ENCODE data around the gene SH3BGR. TPM values are rescaled to one million over a fixed set of nuclear protein-coding genes. Genes with fewer than 3 reads are reported as not detected.
"Not testable (repeated sequence)": the region's sequence is repeated elsewhere in the genome, so short reads cannot be mapped to it uniquely, and the experiment has no call there.

Gene SH3BGR
- 0.33 and 1.2 TPM in 2 replicates for total RNA-seq

- no peaks in the 10 kb centered on the region for H3K4me1 Mint-ChIP-seq
- TF ChIP-seq, protein P1, sequence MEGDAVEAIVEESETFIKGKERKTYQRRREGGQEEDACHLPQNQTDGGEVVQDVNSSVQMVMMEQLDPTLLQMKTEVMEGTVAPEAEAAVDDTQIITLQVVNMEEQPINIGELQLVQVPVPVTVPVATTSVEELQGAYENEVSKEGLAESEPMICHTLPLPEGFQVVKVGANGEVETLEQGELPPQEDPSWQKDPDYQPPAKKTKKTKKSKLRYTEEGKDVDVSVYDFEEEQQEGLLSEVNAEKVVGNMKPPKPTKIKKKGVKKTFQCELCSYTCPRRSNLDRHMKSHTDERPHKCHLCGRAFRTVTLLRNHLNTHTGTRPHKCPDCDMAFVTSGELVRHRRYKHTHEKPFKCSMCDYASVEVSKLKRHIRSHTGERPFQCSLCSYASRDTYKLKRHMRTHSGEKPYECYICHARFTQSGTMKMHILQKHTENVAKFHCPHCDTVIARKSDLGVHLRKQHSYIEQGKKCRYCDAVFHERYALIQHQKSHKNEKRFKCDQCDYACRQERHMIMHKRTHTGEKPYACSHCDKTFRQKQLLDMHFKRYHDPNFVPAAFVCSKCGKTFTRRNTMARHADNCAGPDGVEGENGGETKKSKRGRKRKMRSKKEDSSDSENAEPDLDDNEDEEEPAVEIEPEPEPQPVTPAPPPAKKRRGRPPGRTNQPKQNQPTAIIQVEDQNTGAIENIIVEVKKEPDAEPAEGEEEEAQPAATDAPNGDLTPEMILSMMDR (IDR thresholded peaks at IDR 0.05) = no peak
- no peak for DNase-seq
- ATAC-seq (ENCODE audit: low read depth) = no peak
- no peak within 1 kb of the TSS for H3K27ac Mint-ChIP-seq
- no peak within 1 kb of the TSS for H3K4me3 Mint-ChIP-seq
- H3K36me3 Mint-ChIP-seq (ENCODE audit: low read depth) = no peaks in the 10 kb centered on the region
- H3K9me3 Mint-ChIP-seq = no peaks in the 10 kb centered on the region
- CTCF ChIA-PET = no interaction called here
- H3K27me3 Mint-ChIP-seq = peaks cover 8% of the 10 kb centered on the region
- POLR2A ChIA-PET = no interaction called here
- intact Hi-C loops (cut with micrococcal nuclease) = no loop called here
These were observed at the start of gene SH3BGR for GRCh38 chr21:39451332-39452206. Gene SH3BGR (plus strand): TSS chr21:39451970. CDS start chr21:39452097, 127 bp downstream.

DNA sequence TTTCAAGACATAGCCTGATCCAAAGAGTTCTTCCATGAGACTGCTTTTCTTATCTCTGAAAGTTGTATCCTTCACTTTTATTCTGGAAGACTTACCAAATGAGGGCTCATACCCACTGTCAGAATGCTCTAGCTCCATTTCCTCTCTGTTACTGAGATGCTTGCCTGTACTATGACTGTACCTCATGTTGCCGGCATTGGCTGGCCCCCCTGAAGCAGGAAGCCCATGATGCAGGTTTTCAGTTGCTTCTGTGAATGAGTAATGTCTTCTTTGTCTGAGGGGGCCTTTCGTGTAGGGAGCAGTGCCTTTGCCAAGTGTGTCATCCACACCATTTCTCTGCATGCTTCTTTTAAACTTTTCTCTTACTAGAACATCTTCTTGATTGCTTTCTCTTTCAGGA, 45.7 kb upstream of the SH3BGR start:
- no peaks in the 10 kb centered on the region for H3K27me3 Mint-ChIP-seq
- DNase-seq (no peak), ATAC-seq (ENCODE audit: low read depth) (no peak)
- ChIA-PET CTCF (no interaction called here), POLR2A (no interaction called here)
- H3K36me3 Mint-ChIP-seq (ENCODE audit: low read depth) = peaks cover 21% of the 10 kb centered on the region
- TF ChIP-seq, protein P1 (IDR thresholded peaks at IDR 0.05) = no peak
- no peak overlapping the region for H3K27ac Mint-ChIP-seq
- intact Hi-C loops (cut with micrococcal nuclease) = no loop called here
- H3K4me3 Mint-ChIP-seq = no peak overlapping the region
- peaks cover 6% of the 10 kb centered on the region for H3K9me3 Mint-ChIP-seq
- no peaks in the 10 kb centered on the region for H3K4me1 Mint-ChIP-seq

GRCh38 chr21:39419204-39419603, 32.6 kb upstream of the SH3BGR start:
- POLR2A ChIA-PET, H3K27ac Mint-ChIP-seq: not testable (repeated sequence)

GRCh38 chr21:39422527-39423241, 29.1 kb upstream of the SH3BGR start:
- no peak for ATAC-seq (ENCODE audit: low read depth)
- H3K27ac Mint-ChIP-seq = no peak overlapping the region
- no peaks in the 10 kb centered on the region for H3K36me3 Mint-ChIP-seq (ENCODE audit: low read depth)
- no peaks in the 10 kb centered on the region for H3K4me1 Mint-ChIP-seq
- intact Hi-C loops (cut with micrococcal nuclease) = no loop called here
- H3K27me3 Mint-ChIP-seq = no peaks in the 10 kb centered on the region
- no peak overlapping the region for H3K4me3 Mint-ChIP-seq
- no peaks in the 10 kb centered on the region for H3K9me3 Mint-ChIP-seq
- no peak for DNase-seq
- POLR2A ChIA-PET = no interaction called here
- CTCF ChIA-PET = no interaction called here
- TF ChIP-seq, protein P1 (IDR thresholded peaks at IDR 0.05) = no peak

More at GRCh38 chr21:39419204-39419603, 32.6 kb upstream of the SH3BGR start:
- H3K4me1 Mint-ChIP-seq; intact Hi-C loops (cut with micrococcal nuclease); H3K9me3 Mint-ChIP-seq; DNase-seq; H3K36me3 Mint-ChIP-seq (ENCODE audit: low read depth); H3K4me3 Mint-ChIP-seq; ATAC-seq (ENCODE audit: low read depth); H3K27me3 Mint-ChIP-seq: not testable (repeated sequence)
- CTCF ChIA-PET = interaction anchor here (0.6 kb wide), 1 partner anchor 920 kb away, joined by 3 read pairs; no protein-coding TSS in a partner anchor

- ChIA-PET CTCF (interaction anchor here (1.1 kb wide), 1 partner anchor 12 kb away, joined by 3 read pairs; no protein-coding TSS in a partner anchor), POLR2A (no interaction called here)
- Mint-ChIP-seq H3K27ac (no peak overlapping the region), H3K27me3 (peaks cover 9% of the 10 kb centered on the region), H3K4me3 (no peak overlapping the region), H3K36me3 (ENCODE audit: low read depth) (no peaks in the 10 kb centered on the region), H3K9me3 (no peaks in the 10 kb centered on the region), H3K4me1 (peaks cover 4% of the 10 kb centered on the region)
- TF ChIP-seq, protein P1 (IDR thresholded peaks at IDR 0.05) = no peak
- DNase-seq (no peak), ATAC-seq (ENCODE audit: low read depth) (no peak)
- intact Hi-C loops (cut with micrococcal nuclease) = no loop called here
These were observed 22.3 kb upstream of the SH3BGR start for GRCh38 chr21:39429445-39429844.
